Measurements from ENCODE around the gene ZNRD2.

The ZNRD2 gene

GRCh38 chr11:65532388-65533064, 37.8 kb upstream of the ZNRD2 start:
- TF ChIP-seq POLR2A (IDR thresholded peaks at IDR 0.05; ENCODE audit: low read depth, low read length) = no peak
- no peak for FAIRE-seq
- no peak for DNase-seq (ENCODE audit: insufficient read length, low spot score)

GRCh38 chr11:65535102-65535501, 35.2 kb upstream of the ZNRD2 start:
- no peak for DNase-seq (ENCODE audit: insufficient read length, low spot score)
- no peak for FAIRE-seq
- no peak for TF ChIP-seq POLR2A (IDR thresholded peaks at IDR 0.05; ENCODE audit: low read depth, low read length)

GRCh38 chr11:65536412-65537295, 33.6 kb upstream of the ZNRD2 start:
- TF ChIP-seq POLR2A (IDR thresholded peaks at IDR 0.05; ENCODE audit: low read depth, low read length) = no peak
- FAIRE-seq = no peak
- no peak for DNase-seq (ENCODE audit: insufficient read length, low spot score)

- FAIRE-seq (no peak), DNase-seq (ENCODE audit: insufficient read length, low spot score) (no peak)
- no peak for TF ChIP-seq POLR2A (IDR thresholded peaks at IDR 0.05; ENCODE audit: low read depth, low read length)
Observed at GRCh38 chr11:65537296-65537597, 33.0 kb upstream of the ZNRD2 start.

GRCh38 chr11:65537620-65538231, 32.6 kb upstream of the ZNRD2 start:
- TF ChIP-seq POLR2A (IDR thresholded peaks at IDR 0.05; ENCODE audit: low read depth, low read length) = no peak
- DNase-seq (ENCODE audit: insufficient read length, low spot score) (no peak), FAIRE-seq (no peak)

- TF ChIP-seq POLR2A (IDR thresholded peaks at IDR 0.05; ENCODE audit: low read depth, low read length) = no peak
- FAIRE-seq = no peak
- no peak for DNase-seq (ENCODE audit: insufficient read length, low spot score)
Observed at GRCh38 chr11:65538232-65538914, 31.9 kb upstream of the ZNRD2 start.

GRCh38 chr11:65538915-65539743, 31.1 kb upstream of the ZNRD2 start:
- no peak for TF ChIP-seq POLR2A (IDR thresholded peaks at IDR 0.05; ENCODE audit: low read depth, low read length)
- FAIRE-seq (no peak), DNase-seq (ENCODE audit: insufficient read length, low spot score) (no peak)

- FAIRE-seq = no peak
- no peak for TF ChIP-seq POLR2A (IDR thresholded peaks at IDR 0.05; ENCODE audit: low read depth, low read length)
- DNase-seq (ENCODE audit: insufficient read length, low spot score) = no peak
Observed at GRCh38 chr11:65539744-65540289, 30.5 kb upstream of the ZNRD2 start.

GRCh38 chr11:65540290-65541092, 29.8 kb upstream of the ZNRD2 start:
- no peak; the same call in 1 of the 2 replicates for TF ChIP-seq POLR2A (IDR thresholded peaks at IDR 0.05; ENCODE audit: low read depth, low read length)
- DNase-seq (ENCODE audit: insufficient read length, low spot score) (peak; percentile 98), FAIRE-seq (no peak)

GRCh38 chr11:65541093-65541982, 28.9 kb upstream of the ZNRD2 start:
- DNase-seq (ENCODE audit: insufficient read length, low spot score) (no peak), FAIRE-seq (no peak)
- no peak for TF ChIP-seq POLR2A (IDR thresholded peaks at IDR 0.05; ENCODE audit: low read depth, low read length)

- DNase-seq (ENCODE audit: insufficient read length, low spot score) (no peak), FAIRE-seq (no peak)
- TF ChIP-seq POLR2A (IDR thresholded peaks at IDR 0.05; ENCODE audit: low read depth, low read length) = no peak
Observed at GRCh38 chr11:65542738-65543390, 27.4 kb upstream of the ZNRD2 start.

Measured in H54 (cell line).